Spinal cord (tissue), 10 donors: ENCODE data around the gene CCDC175. TPM values are rescaled to one million over a fixed set of nuclear protein-coding genes. Genes with fewer than 3 reads are reported as not detected.

Experiments
- DNase-seq, 6 donors: peaks; one replicate each; pipeline versions ENCODE4 v3.0.0 to v3.0.0-alpha.2; 2013 to 2015; ENCODE audit warnings: low spot score in 6 of 6, low read depth in 4 of 6
- H3K27ac ChIP-seq: one replicate; pipeline ENCODE4 v1.5.1; 2013; ENCODE audit warnings: low read depth, low read length, control low read depth
- H3K27me3 ChIP-seq: one replicate; pipeline ENCODE4 v1.6.1; 2013; ENCODE audit warnings: low read length; ENCODE audit not compliant: control insufficient read depth, insufficient read depth
- H3K36me3 ChIP-seq: one replicate; pipeline ENCODE4 v1.6.1; 2013; ENCODE audit warnings: low read length; ENCODE audit not compliant: control insufficient read depth, insufficient read depth
- H3K4me1 ChIP-seq: one replicate; pipeline ENCODE4 v1.6.1; 2013; ENCODE audit warnings: low read length; ENCODE audit not compliant: control insufficient read depth, insufficient read depth
- H3K4me3 ChIP-seq: one replicate; pipeline ENCODE4 v1.5.1; 2013; ENCODE audit warnings: low read depth, low read length, control low read depth
- H3K9me3 ChIP-seq: one replicate; pipeline ENCODE4 v1.6.1; 2013; ENCODE audit warnings: low read length; ENCODE audit not compliant: control insufficient read depth, insufficient read depth
- WGBS: methylation state at CpG from one replicate; pipeline ENCODE4 v1.1.5; 2013; ENCODE audit warnings: missing lambda C conversion rate; ENCODE audit not compliant: insufficient coverage; 5-methylcytosine and 5-hydroxymethylcytosine counted together
- polyA plus RNA-seq, 2 donors: library from polyadenylated mRNA; unstranded; fragments of 120-200 nt; gene quantifications; one replicate each; pipeline ENCODE4 v1.2.1, GENCODE V29; 2013; ENCODE audit not compliant: insufficient read length in 2 of 2
- total RNA-seq, 2 donors: library from RNA; depleted of rRNA in 1 of 2; stranded (reverse); fragments of 120-200 nt in 1 of 2; fragments of >200 nt in 1 of 2; gene quantifications; one replicate each; pipeline versions ENCODE4 v1.2.3 to v1.2.4, GENCODE V29; 2013 to 2014
- donor health status: healthy.

CCDC175 gene
- total and polyA plus RNA-seq, 4 donors: 0.56 to 1.5 (median 0.89) TPM

- Histone ChIP-seq H3K4me3 (no peak overlapping the region), H3K27ac (no peak overlapping the region), H3K4me1 (no peaks in the 10 kb centered on the region), H3K9me3 (no peaks in the 10 kb centered on the region), H3K36me3 (no peaks in the 10 kb centered on the region), H3K27me3 (no peaks in the 10 kb centered on the region)
- DNase-seq: peak in 1 of 6 donors; percentile 86
- 87% methylated on average over 2 of the region's 2 CpGs for WGBS
Measured at GRCh38 chr14:59583755-59584154, 7.1 kb upstream of the CCDC175 start.

GRCh38 chr14:59582845-59583509 is 6.4 kb upstream of the CCDC175 start:
- no peak overlapping the region for H3K27ac ChIP-seq
- no peaks in the 10 kb centered on the region for H3K4me1 ChIP-seq
- DNase-seq: no peak
- WGBS: 79% methylated on average over 4 of the region's 23 CpGs
- no peaks in the 10 kb centered on the region for H3K27me3 ChIP-seq
- no peak overlapping the region for H3K4me3 ChIP-seq
- no peaks in the 10 kb centered on the region for H3K9me3 ChIP-seq
- H3K36me3 ChIP-seq: no peaks in the 10 kb centered on the region

- 100% methylated on average over 1 of the region's 3 CpGs for WGBS
- Histone ChIP-seq H3K27ac (no peak overlapping the region), H3K9me3 (no peaks in the 10 kb centered on the region), H3K4me3 (no peak overlapping the region), H3K4me1 (no peaks in the 10 kb centered on the region), H3K36me3 (no peaks in the 10 kb centered on the region), H3K27me3 (no peaks in the 10 kb centered on the region)
- peak in 1 of 6 donors; percentile 55 for DNase-seq
Measured at GRCh38 chr14:59582161-59582560, 5.5 kb upstream of the CCDC175 start.

GRCh38 chr14:59580911-59581310 is 4.3 kb upstream of the CCDC175 start:
- Histone ChIP-seq H3K4me1 (peaks cover 7% of the 10 kb centered on the region), H3K27me3 (no peaks in the 10 kb centered on the region), H3K27ac (no peak overlapping the region), H3K9me3 (no peaks in the 10 kb centered on the region), H3K36me3 (no peaks in the 10 kb centered on the region), H3K4me3 (no peak overlapping the region)
- 100% methylated on average over 2 of the region's 2 CpGs for WGBS
- no peak for DNase-seq

- Histone ChIP-seq H3K4me1 (no peaks in the 10 kb centered on the region), H3K27me3 (no peaks in the 10 kb centered on the region), H3K4me3 (no peak overlapping the region), H3K27ac (no peak overlapping the region), H3K9me3 (no peaks in the 10 kb centered on the region), H3K36me3 (no peaks in the 10 kb centered on the region)
- no peak for DNase-seq
Measured at GRCh38 chr14:59570122-59570521, 6.5 kb downstream of the CCDC175 start.

- H3K27me3 ChIP-seq: no peaks in the 10 kb centered on the region
- WGBS: 85% methylated on average over 2 of the region's 3 CpGs
- H3K4me3 ChIP-seq: no peak overlapping the region
- H3K4me1 ChIP-seq: no peaks in the 10 kb centered on the region
- no peak overlapping the region for H3K27ac ChIP-seq
- DNase-seq: no peak
- no peaks in the 10 kb centered on the region for H3K9me3 ChIP-seq
- no peaks in the 10 kb centered on the region for H3K36me3 ChIP-seq
Measured at GRCh38 chr14:59566725-59567124, 9.9 kb downstream of the CCDC175 start.

- Histone ChIP-seq H3K27me3 (no peaks in the 10 kb centered on the region), H3K27ac (no peak overlapping the region), H3K9me3 (no peaks in the 10 kb centered on the region), H3K36me3 (no peaks in the 10 kb centered on the region), H3K4me3 (no peak overlapping the region), H3K4me1 (no peaks in the 10 kb centered on the region)
- no CpG with 5 or more reads among the region's 1 CpG for WGBS
- DNase-seq: no peak
Measured at GRCh38 chr14:59566296-59566695, 10.3 kb downstream of the CCDC175 start.

GRCh38 chr14:59565087-59565486 is 11.5 kb downstream of the CCDC175 start:
- WGBS: 100% methylated on average over 1 of the region's 1 CpG
- no peaks in the 10 kb centered on the region for H3K27me3 ChIP-seq
- H3K27ac ChIP-seq: no peak overlapping the region
- no peaks in the 10 kb centered on the region for H3K4me1 ChIP-seq
- H3K4me3 ChIP-seq: no peak overlapping the region
- no peak for DNase-seq
- no peaks in the 10 kb centered on the region for H3K36me3 ChIP-seq
- no peaks in the 10 kb centered on the region for H3K9me3 ChIP-seq

- peak in 1 of 6 donors; percentile 76 for DNase-seq
- Histone ChIP-seq H3K4me3 (no peak overlapping the region), H3K27ac (no peak overlapping the region), H3K36me3 (no peaks in the 10 kb centered on the region), H3K4me1 (no peaks in the 10 kb centered on the region), H3K27me3 (no peaks in the 10 kb centered on the region), H3K9me3 (no peaks in the 10 kb centered on the region)
- 22% methylated on average over 2 of the region's 2 CpGs for WGBS
Measured at GRCh38 chr14:59564366-59564765, 12.2 kb downstream of the CCDC175 start.

- Histone ChIP-seq H3K27me3 (no peaks in the 10 kb centered on the region), H3K9me3 (no peaks in the 10 kb centered on the region), H3K27ac (no peak overlapping the region), H3K4me1 (no peaks in the 10 kb centered on the region), H3K36me3 (peaks cover 2% of the 10 kb centered on the region), H3K4me3 (no peak overlapping the region)
- no CpG with 5 or more reads among the region's 2 CpGs for WGBS
- DNase-seq: no peak
Measured at GRCh38 chr14:59547310-59547709, 29.3 kb downstream of the CCDC175 start.
